GM18507 (cell line): ENCODE data around the gene INO80.
A peak's percentile ranks its signal among the peaks of the same experiment; 100 is the strongest.
"Not testable (repeated sequence)": the region's sequence is repeated elsewhere in the genome, so short reads cannot be mapped to it uniquely, and the experiment has no call there.

Experiments used
- DNase-seq: peaks from one replicate; pipeline ENCODE4 v3.0.0; 2011; ENCODE audit warnings: low read depth; ENCODE audit not compliant: insufficient read length; ENCODE audit errors: extremely low spot score
- FAIRE-seq: peaks from 2 replicates; lab custom pipeline; 2011; peaks lifted over from hg19 to GRCh38; lab: Jason Lieb, UNC

The INO80 gene

GRCh38 chr15:40955930-40956540 lies 160.0 kb downstream of the INO80 start:
- FAIRE-seq (no peak), DNase-seq (no peak)

GRCh38 chr15:40955141-40955903 lies 160.8 kb downstream of the INO80 start:
- DNase-seq = no peak
- no peak for FAIRE-seq

- FAIRE-seq, DNase-seq: not testable (repeated sequence)
Measured at GRCh38 chr15:40954158-40954848, 161.8 kb downstream of the INO80 start.

- FAIRE-seq (no peak), DNase-seq (no peak)
Measured at GRCh38 chr15:40953713-40954074, 162.4 kb downstream of the INO80 start.

- FAIRE-seq = peak; percentile 89
Measured at GRCh38 chr15:40952901-40953712, 163.0 kb downstream of the INO80 start, which contains the start of gene CHAC1. TSS of gene CHAC1 (plus strand) at chr15:40953471. CDS start at chr15:40953584, 113 bp downstream.

GRCh38 chr15:40952301-40952900 lies 163.7 kb downstream of the INO80 start:
- DNase-seq = no peak
- no peak for FAIRE-seq

More at GRCh38 chr15:40952901-40953712, 163.0 kb downstream of the INO80 start, which contains the start of gene CHAC1:
- peak; percentile 97 for DNase-seq

- DNase-seq (no peak), FAIRE-seq (no peak)
Measured at GRCh38 chr15:40951764-40952163, 164.3 kb downstream of the INO80 start.

GRCh38 chr15:40949756-40950207 lies 166.3 kb downstream of the INO80 start:
- no peak for DNase-seq
- FAIRE-seq = no peak

- DNase-seq (no peak), FAIRE-seq (no peak)
Measured at GRCh38 chr15:40948706-40949473, 167.2 kb downstream of the INO80 start.

GRCh38 chr15:40944510-40945296 lies 171.4 kb downstream of the INO80 start:
- no peak for DNase-seq
- FAIRE-seq = no peak

- FAIRE-seq (no peak), DNase-seq (no peak)
Measured at GRCh38 chr15:40943764-40944365, 172.2 kb downstream of the INO80 start.

GRCh38 chr15:40942878-40943277 lies 173.2 kb downstream of the INO80 start:
- DNase-seq = no peak
- no peak for FAIRE-seq

GRCh38 chr15:40942337-40942854 lies 173.7 kb downstream of the INO80 start:
- no peak for DNase-seq
- FAIRE-seq = peak; percentile 35

GRCh38 chr15:40941528-40942336 lies 174.3 kb downstream of the INO80 start:
- FAIRE-seq (peak; percentile 80), DNase-seq (peak; percentile 72)

- no peak for FAIRE-seq
- DNase-seq = no peak
Measured at GRCh38 chr15:40941068-40941527, 175.0 kb downstream of the INO80 start.

GRCh38 chr15:40940296-40940801 lies 175.7 kb downstream of the INO80 start:
- FAIRE-seq (peak; percentile 71), DNase-seq (no peak)
